NCI-H2029 (cell line): ENCODE measurements around the gene CCPG1.

Source experiments
- DNase-seq: peaks from one replicate; lab custom pipeline; 2025; lab: John Stamatoyannopoulos, UW

CCPG1 gene

DNA sequence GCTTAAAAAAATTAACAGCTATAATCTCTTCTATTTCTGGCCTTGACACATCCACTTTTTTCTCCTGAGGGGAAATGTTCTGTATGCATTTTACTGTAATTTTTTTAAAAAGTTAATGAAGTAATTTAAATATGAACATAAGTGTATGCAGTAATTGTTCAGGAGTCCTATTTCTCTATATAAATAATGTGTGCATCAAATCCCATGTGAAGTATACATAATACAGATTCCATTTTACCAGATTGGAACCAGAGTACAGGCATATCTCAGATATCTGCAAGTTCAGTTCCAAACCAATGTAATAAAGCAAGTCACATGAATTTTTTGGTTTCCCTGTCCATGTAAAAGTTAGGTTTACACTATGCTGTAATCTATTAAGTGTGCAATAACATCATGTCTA is 26.6 kb downstream of the CCPG1 start:
- DNase-seq: no peak

DNA sequence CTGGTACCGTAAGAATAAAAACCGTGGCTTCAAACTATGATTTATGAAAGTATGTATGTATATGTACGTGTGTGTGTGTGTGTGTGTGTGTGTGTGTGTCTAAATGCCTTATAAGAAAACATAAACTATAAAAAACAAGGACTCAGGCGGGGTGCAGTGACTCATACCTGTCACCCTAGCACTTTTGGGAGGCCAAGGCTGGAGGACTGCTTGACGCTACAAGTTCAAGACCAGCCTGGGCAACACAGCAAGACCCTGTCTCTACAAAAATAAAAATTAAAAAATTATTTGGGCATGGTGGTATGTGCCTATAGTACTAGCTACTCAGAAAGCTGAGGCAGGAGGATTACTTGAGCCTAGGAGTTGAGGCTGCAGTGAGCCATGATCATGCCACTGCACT is 29.1 kb downstream of the CCPG1 start:
- DNase-seq: no peak

DNA sequence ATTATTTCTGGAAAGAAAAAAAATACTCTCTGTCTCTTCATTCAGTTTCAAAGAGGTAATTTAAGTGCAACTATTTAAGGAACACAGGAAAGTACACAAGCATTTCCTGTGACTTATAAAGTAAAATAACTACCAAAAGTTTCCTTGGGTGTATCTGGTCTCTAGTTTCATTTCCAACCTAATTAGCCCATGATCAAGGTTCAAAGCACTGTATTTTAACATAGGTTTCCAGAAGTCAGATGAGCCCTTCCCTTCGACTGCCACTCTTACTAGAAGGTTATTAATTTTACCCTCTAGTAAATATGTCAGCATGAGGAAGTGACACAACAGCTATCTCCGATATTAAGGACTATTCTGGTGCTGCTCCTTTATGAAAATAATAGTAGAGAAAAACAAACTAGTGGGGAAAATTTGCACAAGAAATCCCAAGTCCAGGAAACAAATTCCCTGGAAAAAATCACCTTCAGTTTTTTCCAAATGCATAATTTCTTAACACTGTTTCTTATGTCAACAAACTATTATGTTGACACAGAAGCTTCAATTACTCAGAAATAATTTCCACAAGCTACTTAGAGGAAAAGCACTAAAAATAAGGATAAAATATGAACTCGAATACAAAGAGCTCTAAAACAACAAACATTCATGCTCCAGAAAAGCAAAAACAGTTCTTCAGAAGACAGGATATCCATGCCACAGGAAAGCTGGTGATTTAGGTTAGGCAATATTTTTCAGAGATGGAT is 35.3 kb downstream of the CCPG1 start:
- DNase-seq: no peak

- DNase-seq: no peak
Observed at GRCh38 chr15:55366981-55367380, 41.2 kb downstream of the CCPG1 start.

DNA sequence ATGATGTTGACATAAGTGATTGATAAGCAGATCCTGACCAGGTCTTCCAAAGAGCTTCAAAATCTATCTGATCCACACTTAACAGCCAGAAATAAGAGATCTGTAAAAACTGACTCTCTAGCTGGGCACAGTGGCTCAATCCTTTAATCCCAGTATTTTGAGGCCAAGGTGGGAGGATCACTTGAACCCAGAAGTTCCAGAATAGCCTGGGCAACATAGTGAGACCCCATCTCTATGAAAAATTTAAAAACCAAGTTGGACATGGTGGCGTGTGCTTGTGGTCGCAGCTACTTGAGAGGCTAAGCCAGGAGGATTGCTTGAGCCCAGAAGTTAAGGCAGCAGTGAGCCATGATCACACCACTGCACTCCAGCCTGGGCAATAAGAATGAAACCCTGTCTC is 45.5 kb downstream of the CCPG1 start:
- no peak for DNase-seq

GRCh38 chr15:55361048-55361447 is 47.1 kb downstream of the CCPG1 start:
- no peak for DNase-seq

GRCh38 chr15:55360256-55360655 is 47.9 kb downstream of the CCPG1 start:
- DNase-seq: no peak

- DNase-seq: no peak
Observed at GRCh38 chr15:55358471-55358870, 49.7 kb downstream of the CCPG1 start.

DNA sequence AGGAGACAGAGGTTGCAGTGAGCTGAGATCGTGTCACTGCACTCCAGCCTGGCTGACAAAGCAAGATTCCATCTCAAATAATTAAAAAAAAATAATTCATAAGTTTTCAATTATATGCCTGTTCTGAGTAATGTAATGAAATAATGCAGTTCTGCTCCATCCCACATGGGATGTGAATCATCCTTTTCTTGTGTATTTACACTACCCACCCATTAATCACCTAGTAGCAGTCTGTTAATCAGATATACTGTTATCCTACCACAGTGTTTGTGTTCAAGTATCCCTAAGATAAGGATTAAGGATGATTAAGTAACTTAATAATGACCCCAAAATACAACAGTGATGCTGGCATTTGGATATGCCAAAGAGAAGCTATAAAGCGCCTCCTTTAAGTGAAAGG is 50.4 kb downstream of the CCPG1 start:
- no peak for DNase-seq

- DNase-seq: no peak
Observed at GRCh38 chr15:55356985-55357585, 51.1 kb downstream of the CCPG1 start.

GRCh38 chr15:55353025-55353424 is 55.1 kb downstream of the CCPG1 start:
- no peak for DNase-seq

DNA sequence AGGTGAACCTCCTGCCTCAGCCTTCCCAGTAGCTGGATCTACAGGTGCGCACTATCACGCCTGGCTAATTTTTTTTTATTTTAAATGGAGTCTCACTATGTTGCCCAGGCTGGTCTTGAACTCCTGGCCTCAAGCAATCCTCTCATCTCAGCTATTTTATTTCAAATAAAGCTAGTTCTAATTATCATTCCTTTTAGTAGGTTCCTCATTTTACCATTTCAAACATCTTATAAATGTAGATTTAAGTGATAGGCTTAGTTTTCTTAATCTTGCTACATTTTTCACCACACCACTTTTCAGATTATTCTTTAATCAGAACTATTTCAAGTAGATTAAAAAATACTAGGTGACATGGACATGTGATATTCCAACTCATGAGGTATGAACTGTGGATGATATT is 58.9 kb downstream of the CCPG1 start:
- DNase-seq: no peak

DNA sequence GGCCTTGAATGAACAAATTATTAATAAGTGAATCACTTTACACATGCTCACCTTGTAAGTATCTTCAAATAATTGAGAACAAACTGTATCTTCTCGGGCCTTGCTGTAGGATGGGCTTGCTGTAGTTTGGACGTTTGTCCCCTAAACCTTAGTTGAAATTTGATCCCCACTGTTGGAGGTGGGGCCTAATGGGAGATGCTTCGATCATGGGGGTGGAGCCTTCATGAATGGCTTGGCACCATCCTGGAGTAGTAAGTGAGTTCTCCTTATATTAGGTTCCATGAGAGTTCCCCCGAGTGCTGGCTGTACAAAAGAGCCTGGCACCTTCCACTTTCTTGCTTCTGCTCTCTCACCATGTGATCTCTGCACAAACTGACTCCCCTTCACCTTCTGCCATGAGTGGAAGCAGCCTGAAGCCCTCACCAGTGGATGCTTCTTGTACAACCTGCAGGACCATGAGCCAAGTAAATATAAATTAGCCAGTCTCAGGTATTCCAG is 59.8 kb downstream of the CCPG1 start:
- DNase-seq: no peak

- DNase-seq: no peak
Observed at GRCh38 chr15:55344206-55344605, 64.0 kb downstream of the CCPG1 start.

DNA sequence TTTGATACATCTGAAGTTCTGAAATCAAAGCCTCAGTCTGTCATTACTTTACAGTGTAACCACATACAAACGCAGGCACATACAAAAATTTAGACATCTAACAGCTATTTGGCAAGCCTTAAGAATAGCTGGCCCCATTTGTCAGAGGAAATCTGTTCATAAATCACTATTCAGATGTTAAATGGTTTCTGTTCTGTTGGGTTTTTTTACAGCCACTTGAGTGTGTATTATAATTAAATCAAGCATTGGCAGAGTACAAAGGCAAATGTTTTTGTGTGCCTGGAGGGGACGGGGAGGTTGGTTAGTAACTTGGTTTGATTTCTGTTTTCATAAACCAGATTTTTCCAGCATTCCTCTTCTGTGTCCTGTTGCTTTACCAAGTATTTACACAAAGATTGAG is 65.0 kb downstream of the CCPG1 start:
- DNase-seq: no peak

DNA sequence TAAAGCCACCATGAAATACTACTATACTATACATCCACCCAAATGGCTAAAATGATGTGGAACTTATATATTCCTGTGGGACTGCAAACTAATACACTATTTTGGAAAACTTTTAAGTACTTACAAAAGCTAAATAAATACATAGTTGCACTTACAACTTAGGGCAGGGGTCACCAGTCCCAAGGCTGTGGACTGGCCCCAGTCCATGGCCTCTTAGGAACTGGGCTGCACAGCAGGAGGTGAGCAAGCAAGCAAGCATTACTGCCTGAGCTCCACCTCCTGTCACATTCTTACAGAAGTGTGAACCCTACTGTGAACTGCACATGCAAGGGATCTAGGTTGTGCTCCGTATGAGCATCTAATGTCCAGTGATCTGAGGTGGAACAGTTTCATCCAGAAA is 71.0 kb downstream of the CCPG1 start:
- DNase-seq: no peak

- no peak for DNase-seq
Observed at GRCh38 chr15:55334997-55335396, 73.2 kb downstream of the CCPG1 start.

DNA sequence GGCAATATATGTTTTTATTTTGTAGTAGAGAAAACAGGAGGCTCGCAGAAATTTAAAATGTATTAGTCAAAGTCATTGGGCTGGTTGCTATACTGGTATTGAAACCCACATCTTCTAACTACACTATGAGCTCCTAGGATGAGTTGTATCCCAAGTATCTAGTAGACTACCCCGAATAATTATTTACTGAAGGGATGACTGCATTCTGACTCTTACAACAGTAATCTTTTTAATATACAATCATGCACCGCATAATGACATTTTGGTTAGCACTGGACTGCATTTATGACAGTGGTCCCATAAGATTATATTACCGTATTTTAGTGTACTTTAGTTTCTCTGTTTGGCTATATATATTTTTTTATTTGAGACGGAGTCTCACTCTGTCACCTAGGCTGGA is 73.8 kb downstream of the CCPG1 start:
- no peak for DNase-seq

GRCh38 chr15:55327387-55327786 is 80.8 kb downstream of the CCPG1 start:
- DNase-seq: no peak

- DNase-seq: no peak
Observed at GRCh38 chr15:55322467-55322866, 85.7 kb downstream of the CCPG1 start.

GRCh38 chr15:55320963-55321362 is 87.2 kb downstream of the CCPG1 start:
- DNase-seq: no peak

DNA sequence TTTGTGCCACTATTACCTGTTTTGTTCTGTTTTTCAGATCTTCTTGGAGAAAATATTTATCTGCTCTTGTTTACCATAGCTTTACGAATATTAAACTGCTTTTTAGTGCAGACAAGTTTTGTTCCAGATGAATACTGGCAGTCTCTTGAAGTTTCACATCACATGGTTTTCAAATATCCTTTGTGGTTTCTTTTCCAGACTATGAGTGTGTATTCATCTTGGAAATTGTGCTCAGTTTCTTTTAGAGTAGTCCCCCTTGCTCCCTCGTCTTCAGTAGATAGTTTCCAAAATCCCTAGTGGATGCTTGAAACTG is 88.0 kb downstream of the CCPG1 start:
- no peak for DNase-seq

- no peak for DNase-seq
Observed at GRCh38 chr15:55319537-55320237, 88.5 kb downstream of the CCPG1 start.
